Measurements from ENCODE around the gene RAP1GAP. TPM values are rescaled to one million over a fixed set of nuclear protein-coding genes. Genes with fewer than 3 reads are reported as not detected.
A peak's percentile ranks its signal among the peaks of the same experiment; 100 is the strongest.

RAP1GAP gene
- polyA plus RNA-seq, 3 donors, result 0.04 TPM; not detected in 2

DNA sequence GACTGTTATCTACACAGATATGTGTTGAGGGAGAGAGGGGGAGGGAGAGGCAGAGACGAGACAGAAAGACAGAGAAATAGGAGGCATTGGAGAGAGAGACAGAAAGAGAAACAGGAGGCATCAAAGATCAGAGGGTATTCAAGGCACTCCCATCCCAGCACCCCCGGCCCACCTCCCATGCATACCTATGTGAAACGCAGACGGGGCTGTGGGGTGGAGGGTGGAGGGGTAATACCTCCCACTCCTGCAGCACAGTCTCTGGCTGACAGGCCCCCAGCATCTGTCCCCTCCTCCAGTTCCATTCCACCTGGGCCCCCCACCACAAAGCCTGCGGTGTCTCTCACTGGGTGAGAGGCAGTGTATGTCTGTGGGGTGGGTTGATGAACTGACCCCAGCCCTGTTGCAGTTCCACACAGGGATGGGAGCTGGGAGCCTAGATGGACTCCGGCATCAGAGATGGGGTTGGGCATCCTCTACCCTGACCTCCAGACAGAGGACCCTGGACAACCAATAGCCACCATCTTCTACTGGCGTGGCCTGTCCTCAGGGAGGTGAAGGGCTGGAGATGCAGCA, 49.7 kb downstream of the RAP1GAP start:
- no peak overlapping the region for H3K9ac ChIP-seq (ENCODE audit: insufficient read depth, low read length, poor library complexity, severe bottlenecking)

DNA sequence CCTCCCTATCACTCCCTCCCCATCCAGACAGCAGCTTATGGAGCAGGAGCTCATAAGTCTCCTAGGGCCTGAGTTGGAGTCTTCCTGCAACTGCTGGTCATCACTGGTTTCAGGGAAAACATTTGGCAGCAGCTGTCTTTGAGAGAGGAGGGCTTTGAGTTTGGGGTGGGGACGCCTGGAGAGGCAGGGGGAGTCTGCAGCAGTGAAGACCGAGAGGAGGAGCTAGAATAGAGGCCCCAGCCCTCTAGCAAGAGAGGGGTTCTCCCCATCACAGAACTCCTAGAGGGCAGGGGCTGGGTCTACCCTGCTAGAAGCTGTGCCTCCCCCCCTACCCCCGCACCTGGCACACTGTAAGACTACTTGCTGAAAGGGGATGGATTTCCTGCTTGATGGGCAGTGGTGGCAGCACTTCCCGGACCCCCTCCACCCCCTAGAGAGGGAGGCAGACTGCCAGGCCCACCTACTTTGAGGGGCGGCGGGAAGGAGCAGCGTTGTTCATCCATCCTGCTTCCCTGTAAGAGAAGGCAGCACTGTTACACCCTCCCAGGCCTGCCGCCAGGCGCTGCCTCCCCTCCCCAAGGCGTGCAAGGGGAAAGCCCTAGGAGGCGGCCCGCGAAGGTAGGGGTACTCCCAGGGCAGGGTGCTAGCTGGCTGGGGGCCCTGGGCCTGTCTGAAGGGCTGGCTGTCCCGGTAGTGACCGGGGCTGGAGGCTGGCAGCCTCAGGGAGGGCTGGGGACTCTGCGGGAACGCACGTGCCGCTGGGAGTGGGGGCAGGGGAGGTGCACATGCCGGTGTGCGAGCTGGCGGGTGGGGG, 50.4 kb downstream of the RAP1GAP start:
- Histone ChIP-seq H3K27ac (ENCODE audit: low read depth in 1 of 2, low read length in 2 of 2) (no peak overlapping the region), H3K9me3 (replicated peaks in 1 of 2; ENCODE audit: control insufficient read depth in 1 of 2, insufficient read depth in 1 of 2, low read length in 2 of 2) (no peaks in the 10 kb centered on the region), H3K9ac (ENCODE audit: insufficient read depth, low read length, poor library complexity, severe bottlenecking) (no peak overlapping the region), H3K4me3 (replicated peaks in 1 of 3; ENCODE audit: low read depth in 2 of 3, low read length in 3 of 3) (no peak overlapping the region), H2AFZ (ENCODE audit: insufficient read depth, low read depth, low read length, poor library complexity, severe bottlenecking) (no peak overlapping the region), H3K36me3 (replicated peaks in 1 of 2; ENCODE audit: control insufficient read depth in 1 of 2, insufficient read depth in 2 of 2, low read length in 2 of 2) (no peaks in the 10 kb centered on the region), H3K4me2 (replicated peaks; ENCODE audit: extremely low read depth, low read length, poor library complexity, severe bottlenecking) (no peak overlapping the region), H3K4me1 (ENCODE audit: control insufficient read depth in 1 of 2, insufficient read depth in 2 of 2, low read length in 2 of 2) (no peaks in the 10 kb centered on the region), H4K20me1 (ENCODE audit: insufficient read depth, low read length) (no peaks in the 10 kb centered on the region), H3K27me3 (ENCODE audit: control insufficient read depth in 2 of 2, insufficient read depth in 2 of 2, low read length in 2 of 2) (peaks cover 5 to 32% of the 10 kb centered on the region in 2 donors), H3K79me2 (ENCODE audit: insufficient read depth, low read length) (no peaks in the 10 kb centered on the region)
- intact Hi-C loops (cut with micrococcal nuclease), result no loop called here
- H3K36me3 Mint-ChIP-seq, result peaks cover 0 to 2% of the 10 kb centered on the region in 2 donors
- WGBS (ENCODE audit: insufficient coverage), result 50% methylated on average over 13 of the region's 22 CpGs
- no peak overlapping the region for H3K4me3 Mint-ChIP-seq
- no peak for DNase-seq
- no peak overlapping the region for H3K27ac Mint-ChIP-seq
- peaks cover 23 to 49% (median 36%) of the 10 kb centered on the region in 3 donors for H3K27me3 Mint-ChIP-seq (ENCODE audit: low read depth in 3 of 3)
- peaks cover 0 to 5% (median 0%) of the 10 kb centered on the region in 7 donors for H3K9me3 Mint-ChIP-seq
- TF ChIP-seq, protein P1, sequence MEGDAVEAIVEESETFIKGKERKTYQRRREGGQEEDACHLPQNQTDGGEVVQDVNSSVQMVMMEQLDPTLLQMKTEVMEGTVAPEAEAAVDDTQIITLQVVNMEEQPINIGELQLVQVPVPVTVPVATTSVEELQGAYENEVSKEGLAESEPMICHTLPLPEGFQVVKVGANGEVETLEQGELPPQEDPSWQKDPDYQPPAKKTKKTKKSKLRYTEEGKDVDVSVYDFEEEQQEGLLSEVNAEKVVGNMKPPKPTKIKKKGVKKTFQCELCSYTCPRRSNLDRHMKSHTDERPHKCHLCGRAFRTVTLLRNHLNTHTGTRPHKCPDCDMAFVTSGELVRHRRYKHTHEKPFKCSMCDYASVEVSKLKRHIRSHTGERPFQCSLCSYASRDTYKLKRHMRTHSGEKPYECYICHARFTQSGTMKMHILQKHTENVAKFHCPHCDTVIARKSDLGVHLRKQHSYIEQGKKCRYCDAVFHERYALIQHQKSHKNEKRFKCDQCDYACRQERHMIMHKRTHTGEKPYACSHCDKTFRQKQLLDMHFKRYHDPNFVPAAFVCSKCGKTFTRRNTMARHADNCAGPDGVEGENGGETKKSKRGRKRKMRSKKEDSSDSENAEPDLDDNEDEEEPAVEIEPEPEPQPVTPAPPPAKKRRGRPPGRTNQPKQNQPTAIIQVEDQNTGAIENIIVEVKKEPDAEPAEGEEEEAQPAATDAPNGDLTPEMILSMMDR (IDR thresholded peaks at IDR 0.05), result no peak
- peaks cover 4% of the 10 kb centered on the region for H3K4me1 Mint-ChIP-seq

More for the DNA sequence above, 49.7 kb downstream of the RAP1GAP start:
- TF ChIP-seq, protein P1 (IDR thresholded peaks at IDR 0.05), result no peak
- H3K27me3 Mint-ChIP-seq (ENCODE audit: low read depth in 3 of 3), result peaks cover 27 to 53% (median 38%) of the 10 kb centered on the region in 3 donors
- no peaks in the 10 kb centered on the region for H3K4me1 ChIP-seq (ENCODE audit: control insufficient read depth in 1 of 2, insufficient read depth in 2 of 2, low read length in 2 of 2)
- peak overlapping the region in 1 of 2 donors; percentile 21 for H3K4me3 Mint-ChIP-seq
- H3K4me3 ChIP-seq (replicated peaks in 1 of 3; ENCODE audit: low read depth in 2 of 3, low read length in 3 of 3), result no peak overlapping the region
- peaks cover 0 to 2% of the 10 kb centered on the region in 2 donors for H3K36me3 Mint-ChIP-seq
- DNase-seq, result no peak
- no peaks in the 10 kb centered on the region for H4K20me1 ChIP-seq (ENCODE audit: insufficient read depth, low read length)
- no peaks in the 10 kb centered on the region for H3K79me2 ChIP-seq (ENCODE audit: insufficient read depth, low read length)
- 100% methylated on average over 2 of the region's 7 CpGs for WGBS (ENCODE audit: insufficient coverage)
- peaks cover 0 to 5% (median 0%) of the 10 kb centered on the region in 7 donors for H3K9me3 Mint-ChIP-seq
- no peak overlapping the region for H3K4me2 ChIP-seq (replicated peaks; ENCODE audit: extremely low read depth, low read length, poor library complexity, severe bottlenecking)
- H2AFZ ChIP-seq (ENCODE audit: insufficient read depth, low read depth, low read length, poor library complexity, severe bottlenecking), result no peak overlapping the region
- peak overlapping the region in 1 of 7 donors; percentile 25 for H3K27ac Mint-ChIP-seq
- peaks cover 4% of the 10 kb centered on the region for H3K4me1 Mint-ChIP-seq
- H3K9me3 ChIP-seq (replicated peaks in 1 of 2; ENCODE audit: control insufficient read depth in 1 of 2, insufficient read depth in 1 of 2, low read length in 2 of 2), result no peaks in the 10 kb centered on the region
- no peaks in the 10 kb centered on the region for H3K36me3 ChIP-seq (replicated peaks in 1 of 2; ENCODE audit: control insufficient read depth in 1 of 2, insufficient read depth in 2 of 2, low read length in 2 of 2)
- no peak overlapping the region for H3K27ac ChIP-seq (ENCODE audit: low read depth in 1 of 2, low read length in 2 of 2)
- intact Hi-C loops (cut with micrococcal nuclease), result no loop called here
- peaks cover 5 to 32% of the 10 kb centered on the region in 2 donors for H3K27me3 ChIP-seq (ENCODE audit: control insufficient read depth in 2 of 2, insufficient read depth in 2 of 2, low read length in 2 of 2)
